HG02763 (cell line): ENCODE results near the gene TTBK2.
"Not testable (repeated sequence)": the region's sequence is repeated elsewhere in the genome, so short reads cannot be mapped to it uniquely, and the experiment has no call there.

Source experiments
- ATAC-seq: cut with Tn5 transposase; IDR thresholded peaks from one replicate; pipeline ENCODE4 v1.9.1; 2021; ENCODE audit warnings: mild to moderate bottlenecking, moderate library complexity; ENCODE audit not compliant: unreplicated experiment

Gene TTBK2

GRCh38 chr15:42911058-42911592 lies 9.5 kb downstream of the TTBK2 start:
- no peak for ATAC-seq

- no peak for ATAC-seq
Observed at GRCh38 chr15:42908538-42908937, 12.0 kb downstream of the TTBK2 start.

GRCh38 chr15:42903388-42904324 lies 16.9 kb downstream of the TTBK2 start:
- ATAC-seq: no peak

- ATAC-seq: not testable (repeated sequence)
Observed at GRCh38 chr15:42893911-42894310, 26.7 kb downstream of the TTBK2 start.

DNA sequence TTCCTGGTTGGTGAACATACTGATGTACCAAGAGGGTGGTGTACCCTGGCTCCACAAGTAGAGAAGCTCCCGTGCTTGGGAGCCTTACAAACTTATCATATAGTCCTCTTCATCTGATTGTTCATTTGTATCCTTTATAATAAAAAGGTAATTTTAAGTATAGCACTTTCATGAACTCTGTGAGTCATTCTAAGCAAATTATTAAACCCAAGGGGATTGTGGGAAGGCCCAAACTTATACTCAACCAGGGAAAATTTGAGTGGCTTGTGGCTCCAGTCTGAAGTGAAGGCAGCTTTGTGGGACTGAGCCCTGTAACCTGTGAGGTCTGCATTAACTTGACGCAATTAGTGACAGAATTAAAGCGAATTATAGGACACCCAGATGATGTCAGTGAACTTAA lies 29.0 kb downstream of the TTBK2 start:
- ATAC-seq: no peak

GRCh38 chr15:42890161-42890913 lies 30.2 kb downstream of the TTBK2 start:
- no peak for ATAC-seq

DNA sequence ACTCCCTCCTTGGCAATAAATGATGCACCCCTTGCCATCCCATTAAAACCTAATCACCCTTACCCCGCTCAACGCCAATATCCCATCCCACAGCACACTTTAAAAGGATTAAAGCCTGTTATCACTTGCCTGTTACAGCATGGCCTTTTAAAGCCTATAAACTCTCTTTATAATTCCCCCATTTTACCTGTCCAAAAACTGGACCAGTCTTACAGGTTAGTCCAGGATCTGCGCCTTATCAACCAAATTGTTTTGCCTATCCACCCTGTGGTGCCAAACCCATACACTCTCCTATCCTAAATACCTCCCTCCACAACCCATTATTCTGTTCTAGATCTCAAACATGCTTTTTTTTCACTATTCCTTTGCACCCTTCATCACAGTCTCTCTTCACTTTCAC lies 33.2 kb downstream of the TTBK2 start:
- not testable (repeated sequence) for ATAC-seq

DNA sequence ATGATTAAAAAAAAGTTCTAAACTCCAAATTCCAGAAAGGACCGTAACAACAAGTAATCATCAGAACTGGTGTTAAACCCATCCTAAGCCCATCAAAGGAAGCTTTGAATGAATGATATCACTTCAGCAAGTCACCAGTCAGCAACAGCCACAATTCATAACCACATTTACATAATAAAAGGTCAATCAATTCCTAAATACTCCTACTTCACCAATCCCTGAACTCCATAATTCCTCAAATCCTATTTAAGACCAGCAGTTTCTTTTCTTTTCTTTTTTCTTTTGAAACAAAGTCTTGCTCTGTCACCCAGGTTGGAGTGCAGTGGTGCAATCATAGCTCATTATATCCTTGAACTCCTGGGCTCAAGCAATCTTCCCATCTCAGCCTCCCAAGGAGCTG lies 40.5 kb downstream of the TTBK2 start:
- ATAC-seq: no peak

GRCh38 chr15:42879443-42879842 lies 41.1 kb downstream of the TTBK2 start:
- no peak for ATAC-seq

GRCh38 chr15:42876224-42876623 lies 44.4 kb downstream of the TTBK2 start:
- no peak for ATAC-seq

DNA sequence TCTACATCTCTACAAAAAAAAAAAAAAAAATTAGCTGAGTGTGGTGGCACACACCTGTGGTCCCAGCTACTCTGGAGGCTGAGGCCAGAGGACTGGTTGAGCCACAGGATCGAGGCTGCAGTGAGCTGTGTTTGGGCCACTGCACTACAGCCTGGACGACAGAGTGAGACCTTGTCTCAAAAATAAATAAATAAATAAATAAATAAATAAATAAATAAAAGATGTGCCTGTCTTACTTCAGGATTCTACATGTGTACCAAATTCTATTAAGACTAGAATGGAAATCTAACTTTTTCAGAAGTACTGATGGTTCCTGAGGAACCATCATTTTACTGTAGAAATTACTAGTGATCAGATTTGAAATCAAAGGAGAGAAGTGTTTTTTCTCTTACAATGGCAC lies 51.9 kb downstream of the TTBK2 start:
- no peak for ATAC-seq

- ATAC-seq: no peak
Observed at GRCh38 chr15:42863572-42864239, 56.9 kb downstream of the TTBK2 start.

- no peak for ATAC-seq
Observed at GRCh38 chr15:42858999-42859789, 61.4 kb downstream of the TTBK2 start.

GRCh38 chr15:42858540-42858939 lies 62.0 kb downstream of the TTBK2 start:
- no peak for ATAC-seq

DNA sequence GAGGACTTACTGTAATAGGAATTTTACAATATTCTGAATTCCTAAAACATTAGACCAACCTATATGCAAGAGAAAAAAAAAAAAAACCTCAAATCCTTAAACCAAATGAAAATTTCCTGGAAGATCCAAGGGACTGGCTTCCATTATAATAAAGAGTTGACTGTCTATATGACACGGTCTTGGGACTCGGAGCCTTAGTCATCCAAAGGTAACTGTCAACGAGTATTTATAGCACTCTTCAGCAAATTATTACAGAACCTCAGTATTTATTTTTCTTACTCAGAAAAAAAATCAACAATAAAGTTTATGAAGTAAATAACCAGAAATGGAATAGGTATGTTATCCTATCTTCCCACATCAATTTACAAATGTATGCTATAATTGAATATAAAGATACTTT lies 66.0 kb downstream of the TTBK2 start:
- no peak for ATAC-seq

GRCh38 chr15:42849836-42850235 lies 70.7 kb downstream of the TTBK2 start:
- no peak for ATAC-seq

DNA sequence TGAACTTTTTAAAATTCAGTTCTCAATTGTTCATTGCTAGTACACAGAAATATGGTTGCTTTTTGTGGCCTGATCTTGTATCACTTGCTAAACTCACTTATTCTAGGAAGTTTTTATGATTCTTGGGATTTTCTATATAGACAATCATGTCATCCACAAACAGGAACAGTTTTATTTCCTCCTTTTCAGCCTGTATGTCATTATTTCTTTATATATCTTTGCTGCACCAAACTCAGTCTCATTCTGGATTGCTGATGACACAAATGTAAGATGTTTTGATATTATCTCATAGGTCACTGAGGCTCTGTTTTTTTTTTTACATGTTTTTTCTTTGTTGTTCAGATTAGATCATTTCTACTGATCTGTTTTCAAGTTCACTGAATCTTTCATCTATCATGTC lies 71.7 kb downstream of the TTBK2 start:
- ATAC-seq: no peak

- no peak for ATAC-seq
Observed at GRCh38 chr15:42846647-42847046, 73.9 kb downstream of the TTBK2 start.

GRCh38 chr15:42845581-42845980 lies 75.0 kb downstream of the TTBK2 start:
- no peak for ATAC-seq

GRCh38 chr15:42843699-42844098 lies 76.9 kb downstream of the TTBK2 start:
- ATAC-seq: no peak
